ENCODE measurements around the gene NOL9.

Gene NOL9

GRCh38 chr1:6590046-6590445 lies 35.7 kb upstream of the NOL9 start:
- no peak for DNase-seq (ENCODE audit: low read depth in 2 of 2)

GRCh38 chr1:6588893-6589520 lies 34.7 kb upstream of the NOL9 start:
- DNase-seq (ENCODE audit: low read depth in 2 of 2), result no peak

- DNase-seq (ENCODE audit: low read depth in 2 of 2), result no peak
These were observed 34.0 kb upstream of the NOL9 start for GRCh38 chr1:6588128-6588892.

GRCh38 chr1:6587261-6588005 lies 33.1 kb upstream of the NOL9 start:
- DNase-seq (ENCODE audit: low read depth in 2 of 2), result no peak

GRCh38 chr1:6586404-6586816 lies 32.1 kb upstream of the NOL9 start:
- no peak for DNase-seq (ENCODE audit: low read depth in 2 of 2)

- no peak for DNase-seq (ENCODE audit: low read depth in 2 of 2)
These were observed 31.5 kb upstream of the NOL9 start for GRCh38 chr1:6585841-6586240.

- no peak for DNase-seq (ENCODE audit: low read depth in 2 of 2)
These were observed 30.9 kb upstream of the NOL9 start for GRCh38 chr1:6585081-6585722.

GRCh38 chr1:6584126-6585080 lies 30.1 kb upstream of the NOL9 start:
- DNase-seq (ENCODE audit: low read depth in 2 of 2), result no peak

- no peak for DNase-seq (ENCODE audit: low read depth in 2 of 2)
These were observed 28.1 kb upstream of the NOL9 start for GRCh38 chr1:6582370-6582769.

- no peak for DNase-seq (ENCODE audit: low read depth in 2 of 2)
These were observed 27.4 kb upstream of the NOL9 start for GRCh38 chr1:6581561-6582305.

- DNase-seq (ENCODE audit: low read depth in 2 of 2), result no peak
These were observed 26.5 kb upstream of the NOL9 start for GRCh38 chr1:6580593-6581409.

GRCh38 chr1:6580119-6580592 lies 25.8 kb upstream of the NOL9 start:
- no peak for DNase-seq (ENCODE audit: low read depth in 2 of 2)

GRCh38 chr1:6579374-6580118 lies 25.2 kb upstream of the NOL9 start, which contains the start of gene ZBTB48:
Gene ZBTB48, plus strand, starts transcription at chr1:6579994. Its CDS starts 616 bp downstream, at chr1:6580610.
- peak; percentile 88 to 92 for DNase-seq (ENCODE audit: low read depth in 2 of 2)

GRCh38 chr1:6578624-6579373 lies 24.5 kb upstream of the NOL9 start:
- DNase-seq (ENCODE audit: low read depth in 2 of 2), result no peak

- DNase-seq (ENCODE audit: low read depth in 2 of 2), result no peak
These were observed 23.7 kb upstream of the NOL9 start for GRCh38 chr1:6577831-6578525.

- DNase-seq (ENCODE audit: low read depth in 2 of 2), result no peak
These were observed 20.5 kb upstream of the NOL9 start for GRCh38 chr1:6574818-6575217.

GRCh38 chr1:6574025-6574620 lies 19.8 kb upstream of the NOL9 start:
- no peak for DNase-seq (ENCODE audit: low read depth in 2 of 2)

All from fibroblast of skin of left biceps (primary cell).